Neural cell (in vitro differentiated cells): Measurements from ENCODE around the gene ATP12A.

Experiments
- CTCF ChIP-seq: fragments of 450-650 bp; IDR thresholded peaks from 2 replicates; pipeline ENCODE4 v1.5.1; 2014; ENCODE audit warnings: antibody characterized with exemption, mild to moderate bottlenecking, moderate library complexity; ENCODE audit not compliant: poor library complexity, severe bottlenecking
- EZH2 ChIP-seq: fragments of 200-600, 300-800 bp; shearing (Covaris generic), sonication (generic); IDR thresholded peaks from 2 replicates; pipeline ENCODE4 v1.6.1; 2014; ENCODE audit warnings: antibody characterized with exemption, low read length, borderline replicate concordance, mild to moderate bottlenecking; ENCODE audit not compliant: insufficient read depth, poor library complexity, severe bottlenecking
- POLR2AphosphoS5 ChIP-seq: IDR thresholded peaks from 2 replicates; pipeline ENCODE4 v1.6.1; 2012
- RAD21 ChIP-seq: fragments of 450-650 bp; conservative IDR thresholded peaks from 2 replicates; pipeline ENCODE4 v1.6.1; 2014; ENCODE audit warnings: antibody characterized with exemption, mild to moderate bottlenecking, moderate library complexity
- REST ChIP-seq: IDR thresholded peaks from 2 replicates; pipeline ENCODE4 v1.6.1; 2012; ENCODE audit warnings: borderline replicate concordance
- TAF1 ChIP-seq: IDR thresholded peaks from 2 replicates; pipeline ENCODE4 v1.6.1; 2012; ENCODE audit warnings: low read depth

GRCh38 chr13:24698686-24699085 lies 18.5 kb downstream of the ATP12A start:
- no peak for TF ChIP-seq CTCF
- no peak for TF ChIP-seq REST
- TF ChIP-seq RAD21: no peak
- no peak for TF ChIP-seq EZH2
- TF ChIP-seq POLR2AphosphoS5: no peak
- TF ChIP-seq TAF1: no peak
